GM12878 (cell line): ENCODE measurements around the gene MAN1A1. TPM values are rescaled to one million over a fixed set of nuclear protein-coding genes. Genes with fewer than 3 reads are reported as not detected.

Experiments used
- ATAC-seq: fragments of 200-7000 bp; cut with Tn5 transposase; 3 replicates; pipeline ENCODE4 v1.9.1; 2020; ENCODE audit warnings: mild to moderate bottlenecking, moderate library complexity
- BruUV-seq: library from RNA; stranded (reverse); fragments of 400-500 nt; replicated peaks from 2 replicates; lab custom pipeline; 2021; lab: Mats Ljungman, UMichigan
- CTCF ChIA-PET: fragments of 300-600 bp; sonication (Branson Sonifier 250); formaldehyde crosslinking; extraction: SDS; loops from one replicate; lab custom pipeline; 2021; ENCODE audit warnings: inconsistent platforms; lab: Yijun Ruan, JAX
- POLR2A ChIA-PET: fragments of 350-600 bp; formaldehyde crosslinking; extraction: SDS; loops from one replicate; lab custom pipeline; 2021; ENCODE audit warnings: inconsistent platforms; lab: Charles Lee
- RAD21 ChIA-PET: fragments of 300-600 bp; sonication (Branson Sonifier 250); formaldehyde crosslinking; loops from one replicate; lab custom pipeline; 2023; ENCODE audit warnings: antibody characterized with exemption; ENCODE audit not compliant: unreplicated experiment; lab: Charles Lee
- SMC1A ChIA-PET: fragments of 300-600 bp; sonication (Branson Sonifier 250); formaldehyde crosslinking; loops from one replicate; lab custom pipeline; 2023; ENCODE audit not compliant: unreplicated experiment, uncharacterized antibody; lab: Charles Lee
- DNase-seq: peaks from one replicate; pipeline ENCODE4 v3.0.0-alpha.2; 2011; ENCODE audit warnings: low read depth, low spot score
- FAIRE-seq: peaks from 3 replicates; lab custom pipeline; 2011; peaks lifted over from hg19 to GRCh38; lab: Jason Lieb, UNC
- H2AFZ ChIP-seq: 2 replicates; pipeline ENCODE4 v1.6.0; 2011; ENCODE audit warnings: low read depth, low read length, control low read depth; ENCODE audit not compliant: control insufficient read depth
- H3K27ac ChIP-seq: 2 replicates; pipeline ENCODE4 v1.5.1; 2011; ENCODE audit warnings: control low read depth; ENCODE audit not compliant: control insufficient read depth, insufficient read depth
- H3K27me3 ChIP-seq, 2 experiments: replicated peaks in 1 of 2; 2 replicates each; pipeline versions ENCODE4 v1.6.0 to v1.6.1; 2011; ENCODE audit warnings: low read length in 1 of 2; ENCODE audit not compliant: control insufficient read depth in 2 of 2, insufficient read depth in 2 of 2
- H3K36me3 ChIP-seq, 2 experiments: 2 replicates each; pipeline ENCODE4 v1.5.1; 2011; ENCODE audit warnings: low read length in 1 of 2; ENCODE audit not compliant: control insufficient read depth in 2 of 2, insufficient read depth in 2 of 2
- H3K4me1 ChIP-seq: 2 replicates; pipeline ENCODE4 v1.6.1; 2011; ENCODE audit warnings: mild to moderate bottlenecking, low read length, moderate library complexity, mixed read lengths; ENCODE audit not compliant: control insufficient read depth, insufficient read depth
- H3K4me2 ChIP-seq: 2 replicates; pipeline ENCODE4 v1.6.0; 2011; ENCODE audit warnings: control low read depth; ENCODE audit not compliant: control insufficient read depth, insufficient read depth
- H3K4me3 ChIP-seq: fragments of 200-600 bp; sonication (generic); 2 replicates; pipeline ENCODE4 v1.5.1; 2016
- H3K79me2 ChIP-seq: 2 replicates; pipeline ENCODE4 v1.6.0; 2011; ENCODE audit warnings: low read length; ENCODE audit not compliant: control insufficient read depth, insufficient read depth
- H3K9ac ChIP-seq: 2 replicates; pipeline ENCODE4 v1.8.0; 2011; ENCODE audit warnings: low read length, control low read depth, mixed read lengths; ENCODE audit not compliant: control insufficient read depth, insufficient read depth
- H3K9me3 ChIP-seq: replicated peaks from 3 replicates; pipeline ENCODE4 v1.5.1; 2011; ENCODE audit warnings: mild to moderate bottlenecking, low read length; ENCODE audit not compliant: control insufficient read depth, insufficient read depth
- H4K20me1 ChIP-seq: 2 replicates; pipeline ENCODE4 v1.6.0; 2011; ENCODE audit not compliant: control insufficient read depth, insufficient read depth
- ATF2 ChIP-seq: IDR thresholded peaks from 2 replicates; pipeline ENCODE4 v1.6.1; 2012; ENCODE audit warnings: low read length, inconsistent platforms
- DPF2 ChIP-seq: fragments of 450-650 bp; IDR thresholded peaks from 2 replicates; pipeline ENCODE4 v1.6.1; 2017; ENCODE audit warnings: mild to moderate bottlenecking
- EGR1 ChIP-seq, 2 experiments: IDR thresholded peaks; 1 replicate in 1 of 2; 2 replicates in 1 of 2; pipeline ENCODE4 v1.6.1; 2011 to 2012; ENCODE audit warnings: low read depth in 2 of 2, low read length in 2 of 2, borderline replicate concordance in 1 of 2, mild to moderate bottlenecking in 1 of 2, moderate library complexity in 1 of 2
- HSF1 ChIP-seq: fragments of 150-350 bp; IDR thresholded peaks from 2 replicates; pipeline ENCODE4 v1.6.1; 2014; ENCODE audit warnings: mild to moderate bottlenecking, low read depth, low read length
- KAT2A ChIP-seq: conservative IDR thresholded peaks from 2 replicates; pipeline ENCODE4 v1.6.1; 2011; ENCODE audit warnings: low read depth, low read length; ENCODE audit not compliant: control insufficient read depth
- NR2F1 ChIP-seq: fragments of 450-650 bp; conservative IDR thresholded peaks from 2 replicates; pipeline ENCODE4 v1.6.1; 2017; ENCODE audit warnings: mild to moderate bottlenecking
- POU2F2 ChIP-seq: IDR thresholded peaks from 3 replicates; pipeline ENCODE4 v1.6.1; 2011; ENCODE audit warnings: low read depth, mild to moderate bottlenecking, low read length, borderline replicate concordance
- RAD21 ChIP-seq: IDR thresholded peaks from 2 replicates; pipeline ENCODE4 v1.6.1; 2011; ENCODE audit warnings: mild to moderate bottlenecking, low read depth, low read length, moderate library complexity; ENCODE audit not compliant: insufficient read depth
- SREBF1 ChIP-seq: IDR thresholded peaks from 2 replicates; pipeline ENCODE4 v1.6.1; 2012; ENCODE audit warnings: mild to moderate bottlenecking, low read length
- YBX1 ChIP-seq: fragments of 450-650 bp; IDR thresholded peaks from 2 replicates; pipeline ENCODE4 v1.6.1; 2016; ENCODE audit warnings: antibody characterized with exemption
- ZBTB40 ChIP-seq: fragments of 450-650 bp; IDR thresholded peaks from 2 replicates; pipeline ENCODE4 v1.6.1; 2016; ENCODE audit warnings: mild to moderate bottlenecking, moderate library complexity, borderline replicate concordance
- WGBS: methylation state at CpG from one replicate; pipeline ENCODE4 v1.1.6; 2016; ENCODE audit warnings: low lambda C conversion rate; ENCODE audit not compliant: insufficient replicate concordance, insufficient coverage; ENCODE audit errors: missing lambda C conversion rate; 5-methylcytosine and 5-hydroxymethylcytosine counted together
- in situ Hi-C: fragments of 300-500 bp; cut with MboI; formaldehyde crosslinking; loops from 9 replicates; pipeline ENCODE4 v1.14.3; 2018; ENCODE audit warnings: mixed read lengths
- intact Hi-C: fragments of 100-400 bp; cut with micrococcal nuclease; formaldehyde crosslinking; loops from one replicate; pipeline ENCODE4 v1.14.2; 2022; ENCODE audit not compliant: unreplicated experiment
- polyA plus RNA-seq, 11 experiments: library from polyadenylated mRNA; depleted of rRNA in 4 of 11; unstranded in 6 of 11; stranded (reverse) in 5 of 11; fragments of >200 nt; fragmentation: Nextera tagmentation in 4 of 11; fragmentation: Illumina TruSeq in 1 of 11; extraction: Ambion mirVana in 4 of 11; extraction: Trizol in 1 of 11; gene quantifications; 1 replicate in 1 of 11; 2 replicates in 10 of 11; pipeline versions ENCODE4 v1.2.1 to v1.2.3, GENCODE V29; 2011 to 2016; ENCODE audit warnings: inconsistent platforms in 2 of 11, missing spikeins in 2 of 11, low read depth in 1 of 11
- total RNA-seq, 4 experiments: library from RNA; depleted of rRNA in 3 of 4; stranded (reverse); fragments of >200 nt in 3 of 4; fragmentation: Illumina TruSeq in 1 of 4; extraction: Trizol in 1 of 4; gene quantifications; 2 replicates each; pipeline versions ENCODE4 v1.2.1 to v1.2.3, GENCODE V29; 2013 to 2021

Gene MAN1A1
- total and polyA plus RNA-seq, 10 of the 15 experiments (the other 5 are each of a cell fraction or from before 2014, with no cell fraction given) = 5.4 to 28.1 (median 19.5) TPM

GRCh38 chr6:119250036-119250435, 99.5 kb downstream of the MAN1A1 start:
- TF ChIP-seq POU2F2 (no peak), EGR1 (IDR thresholded peaks at IDR 0.05; ENCODE audit: borderline replicate concordance in 1 of 2, low read depth in 2 of 2, low read length in 2 of 2) (no peak), DPF2 (no peak), HSF1 (no peak), KAT2A (no peak), YBX1 (no peak), ZBTB40 (no peak), ATF2 (no peak), RAD21 (no peak), SREBF1 (no peak), NR2F1 (no peak)
- H3K9me3 ChIP-seq = no peaks in the 10 kb centered on the region
- ATAC-seq = no peak
- no peak overlapping the region for H3K4me2 ChIP-seq
- DNase-seq = no peak
- FAIRE-seq = no peak
- H3K27me3 ChIP-seq = no peaks in the 10 kb centered on the region
- H4K20me1 ChIP-seq = no peaks in the 10 kb centered on the region
- ChIA-PET RAD21 (interaction anchor here (1.1 kb wide), 1 partner anchor 121 kb away, joined by 3 read pairs; no protein-coding TSS in a partner anchor), CTCF (no interaction called here), POLR2A (no interaction called here), SMC1A (interaction anchor here (1.4 kb wide), 1 partner anchor 9 kb away, joined by 4 read pairs; no protein-coding TSS in a partner anchor)
- no TSS peak for BruUV-seq
- intact Hi-C loops = no loop called here
- no peaks in the 10 kb centered on the region for H3K4me1 ChIP-seq
- H3K36me3 ChIP-seq = no peaks in the 10 kb centered on the region
- no peak overlapping the region for H3K4me3 ChIP-seq
- no peak overlapping the region for H2AFZ ChIP-seq
- WGBS = 87% methylated on average over 2 of the region's 2 CpGs
- no peak overlapping the region for H3K9ac ChIP-seq
- H3K27ac ChIP-seq = no peak overlapping the region
- in situ Hi-C loops = no loop called here
- no peaks in the 10 kb centered on the region for H3K79me2 ChIP-seq
